ENCODE data around the gene UQCC5. TPM values are rescaled to one million over a fixed set of nuclear protein-coding genes. Genes with fewer than 3 reads are reported as not detected.

UQCC5 gene
- polyA plus RNA-seq, 1 donor from 2014 or later = 20.5 TPM

- Histone ChIP-seq H2AFZ (ENCODE audit: low read depth, low read length) (no peak overlapping the region), H3K27ac (ENCODE audit: low read length) (no peak overlapping the region)
- TF ChIP-seq POLR2AphosphoS5 (IDR thresholded peaks at IDR 0.05) = no peak
- TF ChIP-seq REST (IDR thresholded peaks at IDR 0.05; ENCODE audit: borderline replicate concordance) = no peak
- TF ChIP-seq EP300 (conservative IDR thresholded peaks at IDR 0.05; ENCODE audit: poor library complexity, severe bottlenecking) = no peak
- no peak for TF ChIP-seq SMC3 (conservative IDR thresholded peaks at IDR 0.05; ENCODE audit: poor library complexity)
- TF ChIP-seq RAD21 (conservative IDR thresholded peaks at IDR 0.05) = no peak
- no peak for TF ChIP-seq CTCF (IDR thresholded peaks at IDR 0.05; ENCODE audit: poor library complexity, severe bottlenecking)
- no peak for TF ChIP-seq TAF1 (IDR thresholded peaks at IDR 0.05; ENCODE audit: low read depth)
- no peak for TF ChIP-seq EZH2 (IDR thresholded peaks at IDR 0.05; ENCODE audit: borderline replicate concordance, insufficient read depth, low read length, poor library complexity, severe bottlenecking)
- TF ChIP-seq MXI1 (conservative IDR thresholded peaks at IDR 0.05; ENCODE audit: poor library complexity, severe bottlenecking) = no peak
Measured at GRCh38 chr3:52509753-52510328, 26.6 kb upstream of the UQCC5 start.

GRCh38 chr3:52511509-52511908, 24.9 kb upstream of the UQCC5 start:
- no peak for TF ChIP-seq CTCF (IDR thresholded peaks at IDR 0.05; ENCODE audit: poor library complexity, severe bottlenecking)
- TF ChIP-seq SMC3 (conservative IDR thresholded peaks at IDR 0.05; ENCODE audit: poor library complexity) = no peak
- TF ChIP-seq EP300 (conservative IDR thresholded peaks at IDR 0.05; ENCODE audit: poor library complexity, severe bottlenecking) = no peak
- no peak for TF ChIP-seq REST (IDR thresholded peaks at IDR 0.05; ENCODE audit: borderline replicate concordance)
- no peak overlapping the region for H3K27ac ChIP-seq (ENCODE audit: low read length)
- no peak overlapping the region for H3K9ac ChIP-seq (ENCODE audit: low read length)
- no peak overlapping the region for H3K4me2 ChIP-seq (ENCODE audit: low read length)
- no peaks in the 10 kb centered on the region for H3F3A ChIP-seq (ENCODE audit: insufficient read depth, low read length, poor library complexity, severe bottlenecking)
- no peaks in the 10 kb centered on the region for H3K36me3 ChIP-seq (ENCODE audit: insufficient read depth, low read length)
- H3K79me2 ChIP-seq (replicated peaks; ENCODE audit: insufficient read depth, low read length) = no peaks in the 10 kb centered on the region
- no peak overlapping the region for H3K4me3 ChIP-seq (ENCODE audit: low read length)
- no peak overlapping the region for H2AFZ ChIP-seq (ENCODE audit: low read depth, low read length)
- no peaks in the 10 kb centered on the region for H4K20me1 ChIP-seq (ENCODE audit: insufficient read depth)
- H3K9me3 ChIP-seq (ENCODE audit: low read length) = no peaks in the 10 kb centered on the region
- no peaks in the 10 kb centered on the region for H3K9me2 ChIP-seq (ENCODE audit: insufficient read depth, low read length)
- H3K27me3 ChIP-seq (ENCODE audit: insufficient read depth, low read depth, low read length) = no peaks in the 10 kb centered on the region

More at GRCh38 chr3:52509753-52510328, 26.6 kb upstream of the UQCC5 start:
- no peak overlapping the region for H3K9ac ChIP-seq (ENCODE audit: low read length)
- no peak overlapping the region for H3K4me2 ChIP-seq (ENCODE audit: low read length)
- no peak overlapping the region for H3K4me3 ChIP-seq (ENCODE audit: low read length)
- no peaks in the 10 kb centered on the region for H3F3A ChIP-seq (ENCODE audit: insufficient read depth, low read length, poor library complexity, severe bottlenecking)
- no peaks in the 10 kb centered on the region for H3K9me2 ChIP-seq (ENCODE audit: insufficient read depth, low read length)
- no peaks in the 10 kb centered on the region for H4K20me1 ChIP-seq (ENCODE audit: insufficient read depth)
- H3K79me2 ChIP-seq (replicated peaks; ENCODE audit: insufficient read depth, low read length) = no peaks in the 10 kb centered on the region
- no peaks in the 10 kb centered on the region for H3K36me3 ChIP-seq (ENCODE audit: insufficient read depth, low read length)
- H3K27me3 ChIP-seq (ENCODE audit: insufficient read depth, low read depth, low read length) = no peaks in the 10 kb centered on the region
- H3K9me3 ChIP-seq (ENCODE audit: low read length) = no peaks in the 10 kb centered on the region
